Measurements from ENCODE around the gene ZFYVE19. TPM values are rescaled to one million over a fixed set of nuclear protein-coding genes. Genes with fewer than 3 reads are reported as not detected.
A peak's percentile ranks its signal among the peaks of the same experiment; 100 is the strongest.

The ZFYVE19 gene
- total RNA-seq, 1 experiment from 2014 or later: 19.2 TPM

- no TSS peak for BruUV-seq (replicated peaks)
- ChIA-PET POLR2A (interaction anchor here (0.6 to 4.2 kb wide), 12 partner anchors 11 to 960 kb away, joined by 3 to 28 read pairs (median 4); partner anchors contain the start of genes DNAJC17, RAD51, SPINT1 and VPS18), CTCF (interaction anchor here (0.6 to 0.9 kb wide), 7 partner anchors 20 to 176 kb away, joined by 3 to 4 read pairs (median 3); partner anchors contain the start of gene DNAJC17)
- Mint-ChIP-seq H3K36me3 (ENCODE audit: insufficient read depth, unreplicated experiment) (peaks cover 37% of the 10 kb centered on the region), H3K9me3 (ENCODE audit: unreplicated experiment) (no peaks in the 10 kb centered on the region), H3K27me3 (ENCODE audit: insufficient read depth, unreplicated experiment) (no peaks in the 10 kb centered on the region), H3K4me3 (ENCODE audit: unreplicated experiment) (peak within 1 kb of the TSS; percentile 68), H3K4me1 (ENCODE audit: insufficient read depth, unreplicated experiment) (peaks cover 24% of the 10 kb centered on the region), H3K27ac (ENCODE audit: low read depth, unreplicated experiment) (peak within 1 kb of the TSS; percentile 88)
- intact Hi-C loops (cut with micrococcal nuclease): loop anchor here (10.0 kb wide), 1 partner anchor 169 kb away; the partner anchor contains the start of gene KNL1
- no peak for TF ChIP-seq CTCF (IDR thresholded peaks at IDR 0.05; ENCODE audit: unreplicated experiment)
- DNase-seq (ENCODE audit: unreplicated experiment): peak; percentile 78
Measured at GRCh38 chr15:40763801-40764628, 42.9 kb upstream of the ZFYVE19 start, which contains the start of gene GCHFR. TSS of gene GCHFR (plus strand) at chr15:40764068. CDS start at chr15:40764181, 113 bp downstream.

- TSS peak; percentile 13 for BruUV-seq (replicated peaks)
- peaks cover 31% of the 10 kb centered on the region for H3K4me1 Mint-ChIP-seq (ENCODE audit: insufficient read depth, unreplicated experiment)
- peak overlapping the region; percentile 88 for H3K27ac Mint-ChIP-seq (ENCODE audit: low read depth, unreplicated experiment)
- ChIA-PET CTCF (interaction anchor here (0.6 to 0.7 kb wide), 4 partner anchors 20 to 177 kb away, joined by 3 to 4 read pairs (median 3); no protein-coding TSS in a partner anchor), POLR2A (interaction anchor here (0.6 to 4.2 kb wide), 13 partner anchors 9 to 961 kb away, joined by 3 to 28 read pairs (median 4); partner anchors contain the start of genes DNAJC17, RAD51, RMDN3 and SPINT1)
- no peaks in the 10 kb centered on the region for H3K27me3 Mint-ChIP-seq (ENCODE audit: insufficient read depth, unreplicated experiment)
- peaks cover 37% of the 10 kb centered on the region for H3K36me3 Mint-ChIP-seq (ENCODE audit: insufficient read depth, unreplicated experiment)
- peak; percentile 31 for DNase-seq (ENCODE audit: unreplicated experiment)
- no peak for TF ChIP-seq CTCF (IDR thresholded peaks at IDR 0.05; ENCODE audit: unreplicated experiment)
- intact Hi-C loops (cut with micrococcal nuclease): loop anchor here (10.0 kb wide), 1 partner anchor 170 kb away; the partner anchor contains the start of gene KNL1
- peak overlapping the region; percentile 68 for H3K4me3 Mint-ChIP-seq (ENCODE audit: unreplicated experiment)
- H3K9me3 Mint-ChIP-seq (ENCODE audit: unreplicated experiment): no peaks in the 10 kb centered on the region
Measured at GRCh38 chr15:40764629-40765103, 42.2 kb upstream of the ZFYVE19 start.

GRCh38 chr15:40766194-40766815 lies 40.6 kb upstream of the ZFYVE19 start:
- TF ChIP-seq CTCF (IDR thresholded peaks at IDR 0.05; ENCODE audit: unreplicated experiment): no peak
- intact Hi-C loops (cut with micrococcal nuclease): loop anchor here (10.0 kb wide), 1 partner anchor 172 kb away; the partner anchor contains the start of gene KNL1
- no peak overlapping the region for H3K27ac Mint-ChIP-seq (ENCODE audit: low read depth, unreplicated experiment)
- H3K9me3 Mint-ChIP-seq (ENCODE audit: unreplicated experiment): no peaks in the 10 kb centered on the region
- POLR2A ChIA-PET: interaction anchor here (0.6 to 4.2 kb wide), 12 partner anchors 10 to 128 kb away, joined by 3 to 28 read pairs (median 5); partner anchors contain the start of genes RMDN3, SPINT1 and VPS18
- CTCF ChIA-PET: interaction anchor here (0.6 to 3.0 kb wide), 13 partner anchors 14 to 340 kb away, joined by 3 to 22 read pairs (median 3); partner anchors contain the start of genes SPINT1 and VPS18
- H3K36me3 Mint-ChIP-seq (ENCODE audit: insufficient read depth, unreplicated experiment): peaks cover 46% of the 10 kb centered on the region
- peak; percentile 49 for DNase-seq (ENCODE audit: unreplicated experiment)
- no TSS peak for BruUV-seq (replicated peaks)
- H3K4me1 Mint-ChIP-seq (ENCODE audit: insufficient read depth, unreplicated experiment): peaks cover 43% of the 10 kb centered on the region
- H3K27me3 Mint-ChIP-seq (ENCODE audit: insufficient read depth, unreplicated experiment): no peaks in the 10 kb centered on the region
- peak overlapping the region; percentile 7 for H3K4me3 Mint-ChIP-seq (ENCODE audit: unreplicated experiment)
